Lower leg skin (tissue), 4 donors: Measurements from ENCODE around the gene ZPLD1. TPM values are rescaled to one million over a fixed set of nuclear protein-coding genes. Genes with fewer than 3 reads are reported as not detected.

ENCODE experiments used
- DNase-seq, 2 donors: peaks; one replicate each; pipeline ENCODE4 v3.0.0-alpha.2; 2019; ENCODE audit warnings: low spot score in 2 of 2
- H3K4me3 ChIP-seq: fragments of 200-600 bp; sonication (generic); 2 replicates; pipeline ENCODE4 v1.5.1; 2017; ENCODE audit warnings: mild to moderate bottlenecking, low read depth; ENCODE audit not compliant: poor library complexity, severe bottlenecking
- POLR2A ChIP-seq, 2 donors: fragments of 450-650 bp; IDR thresholded peaks; one replicate each; pipeline ENCODE4 v1.6.1; 2016 to 2017; ENCODE audit warnings: antibody characterized with exemption in 2 of 2, mild to moderate bottlenecking in 1 of 2, moderate library complexity in 1 of 2
- WGBS, 2 donors: methylation state at CpG; one replicate each; pipeline ENCODE4 v1.1.5; 2018; 5-methylcytosine and 5-hydroxymethylcytosine counted together
- intact Hi-C: fragments of 100-400 bp; cut with DNase I; formaldehyde crosslinking; loops from one replicate; pipeline ENCODE4 v1.15.0; 2023; ENCODE audit warnings: low total_unique reads
- total RNA-seq, 4 donors: library from RNA; depleted of rRNA; stranded (reverse); fragments of >200 nt; gene quantifications; one replicate each; pipeline ENCODE4 v1.1.0, GENCODE V29; 2016
- TF ChIP-seq, protein P1 (sequence below), 3 donors: fragments of 450-650 bp; IDR thresholded peaks; one replicate each; pipeline ENCODE4 v1.5.1; 2016; ENCODE audit warnings: antibody characterized with exemption in 3 of 3, mild to moderate bottlenecking in 3 of 3, moderate library complexity in 2 of 3

The ZPLD1 gene
- total RNA-seq, 4 donors from 2014 or later: 0.16 to 1.3 TPM; not detected in 2

DNA sequence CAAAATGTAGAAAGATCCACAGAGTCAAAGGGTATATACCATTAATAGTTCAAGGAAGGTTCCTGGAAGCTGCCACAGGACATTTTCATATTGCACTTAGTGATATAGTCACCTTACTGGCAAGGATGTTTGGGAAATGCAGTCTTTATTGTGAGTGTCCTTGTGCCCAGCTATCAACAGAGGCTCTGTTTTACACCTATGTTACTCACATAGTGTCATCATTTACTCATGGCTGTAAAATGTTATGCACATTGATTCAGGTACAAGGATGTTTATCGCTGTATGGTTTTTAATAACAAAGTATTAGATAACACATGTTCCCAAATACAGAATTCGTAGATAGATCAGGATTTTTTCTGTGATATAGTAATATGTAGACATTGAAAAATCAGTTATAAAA is 50.9 kb downstream of the ZPLD1 start:
- TF ChIP-seq, protein P1, sequence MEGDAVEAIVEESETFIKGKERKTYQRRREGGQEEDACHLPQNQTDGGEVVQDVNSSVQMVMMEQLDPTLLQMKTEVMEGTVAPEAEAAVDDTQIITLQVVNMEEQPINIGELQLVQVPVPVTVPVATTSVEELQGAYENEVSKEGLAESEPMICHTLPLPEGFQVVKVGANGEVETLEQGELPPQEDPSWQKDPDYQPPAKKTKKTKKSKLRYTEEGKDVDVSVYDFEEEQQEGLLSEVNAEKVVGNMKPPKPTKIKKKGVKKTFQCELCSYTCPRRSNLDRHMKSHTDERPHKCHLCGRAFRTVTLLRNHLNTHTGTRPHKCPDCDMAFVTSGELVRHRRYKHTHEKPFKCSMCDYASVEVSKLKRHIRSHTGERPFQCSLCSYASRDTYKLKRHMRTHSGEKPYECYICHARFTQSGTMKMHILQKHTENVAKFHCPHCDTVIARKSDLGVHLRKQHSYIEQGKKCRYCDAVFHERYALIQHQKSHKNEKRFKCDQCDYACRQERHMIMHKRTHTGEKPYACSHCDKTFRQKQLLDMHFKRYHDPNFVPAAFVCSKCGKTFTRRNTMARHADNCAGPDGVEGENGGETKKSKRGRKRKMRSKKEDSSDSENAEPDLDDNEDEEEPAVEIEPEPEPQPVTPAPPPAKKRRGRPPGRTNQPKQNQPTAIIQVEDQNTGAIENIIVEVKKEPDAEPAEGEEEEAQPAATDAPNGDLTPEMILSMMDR (IDR thresholded peaks at IDR 0.05): no peak
- TF ChIP-seq POLR2A (IDR thresholded peaks at IDR 0.05): no peak
- intact Hi-C loops: no loop called here
- 89 to 91% methylated on average over 2 of the region's 2 CpGs for WGBS, 2 donors

DNA sequence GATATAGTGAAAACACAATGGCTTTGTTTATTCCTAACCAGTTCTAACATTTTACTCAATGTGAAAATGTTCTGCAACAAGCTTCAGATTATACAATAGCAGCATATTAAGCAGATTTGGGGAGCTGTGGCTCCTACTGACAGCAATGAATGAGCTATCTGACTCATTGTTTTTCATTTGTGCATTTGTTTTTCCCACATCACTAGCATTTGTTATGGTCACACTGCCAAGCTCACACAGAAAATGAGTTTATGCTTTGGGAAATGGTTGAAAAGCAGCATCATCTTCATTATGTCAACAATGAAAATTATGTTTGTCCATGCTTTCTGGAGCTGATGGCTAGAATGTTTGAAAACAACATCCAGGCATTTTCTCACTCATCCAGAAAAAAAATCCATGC is 53.5 kb downstream of the ZPLD1 start:
- no peak for TF ChIP-seq POLR2A (IDR thresholded peaks at IDR 0.05)
- TF ChIP-seq, protein P1 (IDR thresholded peaks at IDR 0.05): no peak

More for the DNA sequence above, 50.9 kb downstream of the ZPLD1 start:
- H3K4me3 ChIP-seq: no peak overlapping the region
- no peak for DNase-seq

DNA sequence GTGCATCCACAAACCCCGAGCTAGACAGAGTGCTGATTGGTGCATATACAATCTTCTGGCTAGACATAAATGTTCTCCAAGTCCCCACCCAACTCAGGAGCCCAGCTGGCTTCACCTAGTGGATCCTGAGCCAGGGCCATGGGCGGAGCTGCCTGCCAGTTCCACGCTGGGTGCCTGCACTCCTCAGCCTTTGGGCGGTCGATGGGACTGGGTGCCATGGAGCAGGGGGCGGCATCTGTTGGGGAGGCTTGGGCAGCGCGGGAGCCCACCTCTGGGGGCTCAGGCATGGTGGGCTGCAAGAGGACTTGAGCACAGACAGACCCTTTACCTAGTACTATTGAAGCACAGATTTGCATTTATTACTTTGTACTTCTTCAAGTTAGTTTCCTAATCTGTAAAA is 57.5 kb downstream of the ZPLD1 start:
- TF ChIP-seq POLR2A (IDR thresholded peaks at IDR 0.05): no peak
- no peak overlapping the region for H3K4me3 ChIP-seq
- intact Hi-C loops: no loop called here
- DNase-seq: no peak
- WGBS, 2 donors: 71 to 79% methylated on average over 8 of the region's 8 CpGs

More for the DNA sequence above, 53.5 kb downstream of the ZPLD1 start:
- no peak for DNase-seq
- H3K4me3 ChIP-seq: no peak overlapping the region
- intact Hi-C loops: no loop called here

DNA sequence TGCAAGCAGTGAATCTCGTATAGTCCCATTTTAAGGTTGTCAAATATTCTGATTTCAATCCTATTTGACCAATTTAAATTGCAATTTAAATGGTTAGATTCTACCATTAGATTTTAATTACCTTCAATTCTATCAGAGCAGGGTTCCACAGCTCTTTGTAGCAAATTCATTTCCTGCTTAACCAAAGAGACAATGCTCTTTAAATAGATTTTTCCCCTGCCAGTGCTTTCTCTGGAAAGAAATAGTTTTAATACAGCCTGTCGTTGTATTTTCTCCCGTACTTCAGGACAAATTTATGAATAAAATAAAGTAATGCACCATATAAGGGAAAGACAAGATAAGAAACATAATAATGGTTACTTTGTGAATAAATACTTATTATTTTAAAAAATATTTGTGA is 62.8 kb downstream of the ZPLD1 start:
- TF ChIP-seq, protein P1 (IDR thresholded peaks at IDR 0.05): no peak
- TF ChIP-seq POLR2A (IDR thresholded peaks at IDR 0.05): no peak
- H3K4me3 ChIP-seq: no peak overlapping the region
- 70 to 72% methylated on average over 3 of the region's 3 CpGs for WGBS, 2 donors
- intact Hi-C loops: no loop called here
- DNase-seq: no peak

DNA sequence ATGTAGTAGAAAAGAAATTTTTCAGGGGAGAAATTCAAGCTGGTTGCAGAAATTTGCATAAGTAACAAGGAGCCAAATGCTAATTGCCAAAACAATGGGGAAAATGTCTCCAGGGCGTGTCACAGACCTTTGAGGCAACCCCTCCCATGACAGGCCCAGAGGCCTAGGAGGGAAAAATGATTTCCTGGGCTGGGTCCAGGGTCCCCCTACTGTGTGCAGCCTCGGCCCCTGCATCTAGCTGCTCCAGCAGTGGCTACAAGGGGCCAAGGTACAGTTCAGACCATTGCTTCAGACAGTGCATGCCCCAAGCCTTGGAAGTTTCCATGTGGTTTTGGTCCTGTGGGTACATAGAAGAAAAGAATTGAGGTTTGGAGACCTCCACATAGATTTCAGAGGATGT is 70.7 kb downstream of the ZPLD1 start:
- H3K4me3 ChIP-seq: no peak overlapping the region
- 91 to 92% methylated on average over 2 of the region's 2 CpGs for WGBS, 2 donors
- DNase-seq: no peak
- intact Hi-C loops: no loop called here
- no peak for TF ChIP-seq POLR2A (IDR thresholded peaks at IDR 0.05)
- TF ChIP-seq, protein P1 (IDR thresholded peaks at IDR 0.05): no peak

DNA sequence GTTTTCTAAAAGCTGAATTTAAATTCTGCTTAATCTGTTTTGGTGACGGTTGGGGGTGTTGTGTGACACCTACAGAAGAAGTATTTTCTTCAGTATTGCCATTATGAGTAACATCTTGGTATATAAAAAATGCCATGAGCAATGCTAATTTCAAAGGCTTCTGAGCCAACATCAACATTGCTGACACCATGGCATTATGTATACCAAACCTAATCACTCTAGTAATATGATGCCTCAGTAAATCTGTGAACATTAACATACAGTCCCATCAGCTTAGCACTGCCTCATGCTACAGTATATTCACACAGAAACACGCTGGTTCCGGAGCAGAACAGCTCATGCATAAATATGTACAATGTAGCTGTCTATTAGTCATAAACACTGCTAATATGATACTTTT is 75.8 kb downstream of the ZPLD1 start:
- TF ChIP-seq, protein P1 (IDR thresholded peaks at IDR 0.05): no peak
- TF ChIP-seq POLR2A (IDR thresholded peaks at IDR 0.05): no peak
- no peak overlapping the region for H3K4me3 ChIP-seq
- DNase-seq: no peak
- intact Hi-C loops: no loop called here
- WGBS, 2 donors: 46 to 53% methylated on average over 3 of the region's 3 CpGs
